Suprapubic skin (tissue), 4 donors: ENCODE measurements around the gene HSPA1B. TPM values are rescaled to one million over a fixed set of nuclear protein-coding genes. Genes with fewer than 3 reads are reported as not detected.
"Not testable (repeated sequence)": the region's sequence is repeated elsewhere in the genome, so short reads cannot be mapped to it uniquely, and the experiment has no call there.

Source experiments
- DNase-seq, 2 donors: peaks; one replicate each; pipeline ENCODE4 v3.0.0-alpha.2; 2019; ENCODE audit warnings: low spot score in 2 of 2
- H3K27ac ChIP-seq: fragments of 200-600 bp; sonication (generic); one replicate; pipeline ENCODE4 v1.5.1; 2019
- H3K27me3 ChIP-seq: fragments of 200-600 bp; sonication (generic); one replicate; pipeline ENCODE4 v1.5.1; 2019
- H3K36me3 ChIP-seq: fragments of 200-600 bp; sonication (generic); one replicate; pipeline ENCODE4 v1.5.1; 2019
- H3K4me1 ChIP-seq: fragments of 200-600 bp; sonication (generic); one replicate; pipeline ENCODE4 v1.5.1; 2019
- H3K4me3 ChIP-seq: fragments of 200-600 bp; sonication (generic); one replicate; pipeline ENCODE4 v1.5.1; 2019; ENCODE audit warnings: mild to moderate bottlenecking
- H3K9me3 ChIP-seq: fragments of 200-600 bp; sonication (generic); one replicate; pipeline ENCODE4 v1.5.1; 2019
- EP300 ChIP-seq: sonication (generic); formaldehyde crosslinking; IDR thresholded peaks from one replicate; pipeline ENCODE4 v1.6.1; 2017; ENCODE audit warnings: antibody characterized with exemption
- POLR2A ChIP-seq, 2 donors: fragments of 450-650 bp; IDR thresholded peaks; one replicate each; pipeline ENCODE4 v1.6.1; 2017; ENCODE audit warnings: antibody characterized with exemption in 2 of 2, mild to moderate bottlenecking in 2 of 2, moderate library complexity in 2 of 2
- POLR2AphosphoS5 ChIP-seq, 3 donors: sonication (generic); formaldehyde crosslinking; IDR thresholded peaks; one replicate each; pipeline ENCODE4 v1.6.1; 2017; ENCODE audit warnings: antibody characterized with exemption in 3 of 3
- WGBS: methylation state at CpG from one replicate; pipeline ENCODE4 v1.1.5; 2018; 5-methylcytosine and 5-hydroxymethylcytosine counted together
- total RNA-seq, 4 donors: library from RNA; depleted of rRNA; stranded (reverse); fragments of >200 nt; gene quantifications; one replicate each; pipeline ENCODE4 v1.1.0, GENCODE V29; 2016
- TF ChIP-seq, protein P1 (sequence below), 2 donors: fragments of 200-600 bp in 1 of 2; fragments of 450-650 bp in 1 of 2; sonication (generic) in 1 of 2; IDR thresholded peaks; one replicate each; pipeline ENCODE4 v1.5.1; 2016 to 2019; ENCODE audit warnings: antibody characterized with exemption in 2 of 2, mild to moderate bottlenecking in 1 of 2, moderate library complexity in 1 of 2

HSPA1B gene
- total RNA-seq, 4 donors from 2014 or later, result 243 to 686 (median 558) TPM

DNA sequence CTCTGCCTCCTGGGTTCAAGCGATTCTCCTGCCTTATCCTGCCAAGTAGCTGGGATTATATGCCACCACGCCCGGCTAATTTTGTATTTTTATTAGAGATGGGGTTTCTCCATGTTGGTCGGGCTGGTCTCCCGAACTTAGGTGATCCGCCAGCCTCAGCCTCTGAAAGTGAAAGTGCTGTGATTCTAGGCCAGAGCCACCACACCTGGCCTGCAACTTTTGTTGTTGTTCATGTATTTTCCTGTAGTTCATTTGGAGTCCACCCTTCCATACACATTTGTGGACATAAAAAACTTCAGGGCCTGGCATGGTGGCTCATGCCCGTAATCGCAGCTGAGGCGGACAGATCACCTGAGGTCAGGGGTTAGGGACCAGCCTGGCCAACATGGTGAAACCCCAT lies 14.5 kb downstream of the HSPA1B start:
- Histone ChIP-seq H3K36me3 (peaks cover 40% of the 10 kb centered on the region), H3K27ac (no peak overlapping the region)
- WGBS, result 73% methylated on average over 9 of the region's 9 CpGs

DNA sequence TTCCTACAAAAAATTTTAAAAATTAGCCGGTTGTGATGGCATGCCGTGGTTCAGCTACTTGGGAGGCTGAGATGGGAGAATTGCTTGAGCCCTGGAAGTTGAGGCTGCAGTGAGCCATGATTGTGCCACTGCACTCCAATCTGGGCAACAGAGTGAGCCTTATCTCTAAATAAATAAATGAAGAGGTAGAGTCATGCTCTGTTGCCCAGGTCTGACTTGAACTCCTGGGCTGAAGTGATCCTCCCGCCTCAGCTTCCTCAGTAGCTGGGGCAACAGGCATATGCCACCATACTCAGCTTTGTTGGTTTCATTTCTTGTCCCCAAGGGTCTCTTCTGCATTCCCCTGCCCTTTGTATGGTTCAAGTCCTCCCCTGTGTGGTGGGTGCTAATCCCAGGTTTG lies 17.0 kb downstream of the HSPA1B start:
- Histone ChIP-seq H3K36me3 (peaks cover 16% of the 10 kb centered on the region), H3K4me1 (no peaks in the 10 kb centered on the region), H3K9me3 (no peaks in the 10 kb centered on the region), H3K4me3 (no peak overlapping the region), H3K27me3 (no peaks in the 10 kb centered on the region), H3K27ac (no peak overlapping the region)
- no peak for DNase-seq
- TF ChIP-seq EP300 (no peak), POLR2AphosphoS5 (IDR thresholded peaks at IDR 0.05) (no peak), POLR2A (IDR thresholded peaks at IDR 0.05) (no peak)
- TF ChIP-seq, protein P1, sequence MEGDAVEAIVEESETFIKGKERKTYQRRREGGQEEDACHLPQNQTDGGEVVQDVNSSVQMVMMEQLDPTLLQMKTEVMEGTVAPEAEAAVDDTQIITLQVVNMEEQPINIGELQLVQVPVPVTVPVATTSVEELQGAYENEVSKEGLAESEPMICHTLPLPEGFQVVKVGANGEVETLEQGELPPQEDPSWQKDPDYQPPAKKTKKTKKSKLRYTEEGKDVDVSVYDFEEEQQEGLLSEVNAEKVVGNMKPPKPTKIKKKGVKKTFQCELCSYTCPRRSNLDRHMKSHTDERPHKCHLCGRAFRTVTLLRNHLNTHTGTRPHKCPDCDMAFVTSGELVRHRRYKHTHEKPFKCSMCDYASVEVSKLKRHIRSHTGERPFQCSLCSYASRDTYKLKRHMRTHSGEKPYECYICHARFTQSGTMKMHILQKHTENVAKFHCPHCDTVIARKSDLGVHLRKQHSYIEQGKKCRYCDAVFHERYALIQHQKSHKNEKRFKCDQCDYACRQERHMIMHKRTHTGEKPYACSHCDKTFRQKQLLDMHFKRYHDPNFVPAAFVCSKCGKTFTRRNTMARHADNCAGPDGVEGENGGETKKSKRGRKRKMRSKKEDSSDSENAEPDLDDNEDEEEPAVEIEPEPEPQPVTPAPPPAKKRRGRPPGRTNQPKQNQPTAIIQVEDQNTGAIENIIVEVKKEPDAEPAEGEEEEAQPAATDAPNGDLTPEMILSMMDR (IDR thresholded peaks at IDR 0.05), result no peak
- 98% methylated on average over 3 of the region's 3 CpGs for WGBS

More for the DNA sequence above, 14.5 kb downstream of the HSPA1B start:
- TF ChIP-seq EP300 (no peak), POLR2AphosphoS5 (IDR thresholded peaks at IDR 0.05) (no peak), POLR2A (IDR thresholded peaks at IDR 0.05) (no peak)
- TF ChIP-seq, protein P1 (IDR thresholded peaks at IDR 0.05), result no peak
- peaks cover 18% of the 10 kb centered on the region for H3K4me1 ChIP-seq
- H3K9me3 ChIP-seq, result no peaks in the 10 kb centered on the region
- no peak overlapping the region for H3K4me3 ChIP-seq
- no peak for DNase-seq
- no peaks in the 10 kb centered on the region for H3K27me3 ChIP-seq

GRCh38 chr6:31847276-31847978 lies 19.9 kb downstream of the HSPA1B start:
- Histone ChIP-seq H3K4me3 (no peak overlapping the region), H3K36me3 (no peaks in the 10 kb centered on the region), H3K9me3 (no peaks in the 10 kb centered on the region), H3K27me3 (no peaks in the 10 kb centered on the region), H3K27ac (no peak overlapping the region), H3K4me1 (no peaks in the 10 kb centered on the region)
- TF ChIP-seq EP300 (no peak), POLR2A (IDR thresholded peaks at IDR 0.05) (no peak), POLR2AphosphoS5 (IDR thresholded peaks at IDR 0.05) (no peak)
- TF ChIP-seq, protein P1 (IDR thresholded peaks at IDR 0.05), result no peak
- WGBS, result 73% methylated on average over 2 of the region's 2 CpGs
- no peak for DNase-seq

- Histone ChIP-seq H3K27me3 (no peaks in the 10 kb centered on the region), H3K36me3 (no peaks in the 10 kb centered on the region), H3K9me3 (no peaks in the 10 kb centered on the region), H3K4me1 (no peaks in the 10 kb centered on the region), H3K27ac (no peak overlapping the region), H3K4me3 (no peak overlapping the region)
- no peak for DNase-seq
- TF ChIP-seq EP300 (no peak), POLR2A (IDR thresholded peaks at IDR 0.05) (no peak), POLR2AphosphoS5 (IDR thresholded peaks at IDR 0.05) (no peak)
- TF ChIP-seq, protein P1 (IDR thresholded peaks at IDR 0.05), result no peak
- WGBS, result 86% methylated on average over 2 of the region's 2 CpGs
Measured at GRCh38 chr6:31850765-31851484, 23.4 kb downstream of the HSPA1B start.

DNA sequence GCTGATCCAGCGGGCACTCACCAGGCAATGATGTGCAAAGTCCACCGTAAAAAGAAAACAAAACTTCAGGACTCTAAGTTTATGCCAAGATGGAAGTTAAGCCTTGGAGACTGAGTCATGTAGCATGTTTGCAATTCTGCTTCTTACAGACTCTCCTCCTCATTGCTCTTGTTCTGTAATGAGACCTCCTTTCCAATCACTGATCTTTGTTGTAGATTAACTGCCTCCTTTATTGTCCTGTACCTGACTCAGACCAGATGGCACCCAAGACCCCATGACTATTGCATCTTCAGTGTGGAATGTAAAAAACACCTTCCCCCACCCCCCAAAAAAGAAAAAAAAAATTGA lies 23.9 kb downstream of the HSPA1B start:
- Histone ChIP-seq H3K9me3 (no peaks in the 10 kb centered on the region), H3K4me1 (no peaks in the 10 kb centered on the region), H3K36me3 (no peaks in the 10 kb centered on the region), H3K4me3 (no peak overlapping the region), H3K27ac (no peak overlapping the region), H3K27me3 (no peaks in the 10 kb centered on the region)
- 79% methylated on average over 2 of the region's 2 CpGs for WGBS
- TF ChIP-seq, protein P1 (IDR thresholded peaks at IDR 0.05), result no peak
- TF ChIP-seq EP300 (no peak), POLR2A (IDR thresholded peaks at IDR 0.05) (no peak), POLR2AphosphoS5 (IDR thresholded peaks at IDR 0.05) (no peak)
- DNase-seq, result no peak

GRCh38 chr6:31851980-31852718 lies 24.6 kb downstream of the HSPA1B start:
- H3K27ac ChIP-seq, H3K36me3 ChIP-seq, H3K4me1 ChIP-seq, H3K27me3 ChIP-seq, H3K9me3 ChIP-seq, DNase-seq, H3K4me3 ChIP-seq: not testable (repeated sequence)
- 82% methylated on average over 16 of the region's 35 CpGs for WGBS

- not testable (repeated sequence) for DNase-seq, H3K9me3 ChIP-seq, H3K27me3 ChIP-seq, H3K27ac ChIP-seq, H3K4me3 ChIP-seq
- peaks cover 15% of the 10 kb centered on the region for H3K4me1 ChIP-seq
- WGBS, result 93% methylated on average over 8 of the region's 8 CpGs
- peaks cover 32% of the 10 kb centered on the region for H3K36me3 ChIP-seq
Measured at GRCh38 chr6:31857774-31858173, 30.2 kb downstream of the HSPA1B start.
